Suppressor macrophage treated with lipopolysaccharide for 4 hours (primary cell): ENCODE data around the gene CHP2.
"Not testable (repeated sequence)": the region's sequence is repeated elsewhere in the genome, so short reads cannot be mapped to it uniquely, and the experiment has no call there.

Experiments used
- DNase-seq: peaks from one replicate; pipeline ENCODE4 v3.0.0-alpha.2; 2020

CHP2 gene

GRCh38 chr16:23748630-23749029 is 6.2 kb upstream of the CHP2 start:
- no peak for DNase-seq

- not testable (repeated sequence) for DNase-seq
These were observed 3.8 kb upstream of the CHP2 start for GRCh38 chr16:23751053-23751452.

GRCh38 chr16:23753908-23754593 is 775 bp upstream of the CHP2 start:
- no peak for DNase-seq

GRCh38 chr16:23755484-23755809 is 621 bp downstream of the CHP2 start:
- DNase-seq, result no peak

GRCh38 chr16:23757116-23757515 is 2.3 kb downstream of the CHP2 start:
- no peak for DNase-seq

GRCh38 chr16:23757937-23758619 is 3.3 kb downstream of the CHP2 start:
- no peak for DNase-seq

- no peak for DNase-seq
These were observed 11.1 kb downstream of the CHP2 start for GRCh38 chr16:23765933-23766332.

- DNase-seq, result no peak
These were observed 13.8 kb downstream of the CHP2 start for GRCh38 chr16:23768581-23768980.

GRCh38 chr16:23771027-23771426 is 16.2 kb downstream of the CHP2 start:
- no peak for DNase-seq

- no peak for DNase-seq
These were observed 16.8 kb downstream of the CHP2 start for GRCh38 chr16:23771642-23772041.

GRCh38 chr16:23773339-23773738 is 18.5 kb downstream of the CHP2 start:
- no peak for DNase-seq

- DNase-seq, result no peak
These were observed 26.4 kb downstream of the CHP2 start for GRCh38 chr16:23781176-23781575.

GRCh38 chr16:23784811-23785447 is 30.1 kb downstream of the CHP2 start:
- peak; percentile 72 for DNase-seq

- DNase-seq, result no peak
These were observed 31.0 kb downstream of the CHP2 start for GRCh38 chr16:23785842-23786241.

GRCh38 chr16:23786964-23787561 is 32.2 kb downstream of the CHP2 start:
- DNase-seq, result no peak

GRCh38 chr16:23788685-23789084 is 33.9 kb downstream of the CHP2 start:
- peak; percentile 48 for DNase-seq

- no peak for DNase-seq
These were observed 40.6 kb downstream of the CHP2 start for GRCh38 chr16:23795378-23795777.

- no peak for DNase-seq
These were observed 42.1 kb downstream of the CHP2 start for GRCh38 chr16:23796941-23797340.

- DNase-seq, result peak; percentile 84
These were observed 46.6 kb downstream of the CHP2 start for GRCh38 chr16:23801378-23801777.

GRCh38 chr16:23802776-23803175 is 48.0 kb downstream of the CHP2 start:
- no peak for DNase-seq

GRCh38 chr16:23803591-23804123 is 48.8 kb downstream of the CHP2 start:
- peak; percentile 73 for DNase-seq

GRCh38 chr16:23807028-23807427 is 52.2 kb downstream of the CHP2 start:
- DNase-seq, result peak; percentile 59
